Mesothelial cell of epicardium (in vitro differentiated cells): ENCODE data around the gene ITIH3. TPM values are rescaled to one million over a fixed set of nuclear protein-coding genes. Genes with fewer than 3 reads are reported as not detected.

ENCODE experiments used
- DNase-seq, 2 experiments: peaks; one replicate each; pipeline ENCODE4 v3.0.0; 2021; ENCODE audit warnings: low spot score in 2 of 2; ENCODE audit not compliant: unreplicated experiment in 2 of 2
- H3K27ac Mint-ChIP-seq: 2 replicates; pipeline ENCODE4 v1.8.0; 2021; ENCODE audit warnings: mixed read lengths
- H3K27me3 Mint-ChIP-seq: 2 replicates; pipeline ENCODE4 v1.8.0; 2021; ENCODE audit warnings: low read depth, mixed read lengths
- H3K36me3 Mint-ChIP-seq: 2 replicates; pipeline ENCODE4 v1.8.0; 2021; ENCODE audit warnings: mixed read lengths
- H3K4me1 Mint-ChIP-seq: 2 replicates; pipeline ENCODE4 v1.8.0; 2021; ENCODE audit warnings: mixed read lengths
- H3K4me3 Mint-ChIP-seq: 2 replicates; pipeline ENCODE4 v1.8.0; 2021; ENCODE audit warnings: mild to moderate bottlenecking, moderate library complexity, mixed read lengths
- H3K9me3 Mint-ChIP-seq: 2 replicates; pipeline ENCODE4 v1.8.0; 2021; ENCODE audit warnings: mixed read lengths
- CTCF ChIP-seq: fragments of 200-600 bp; sonication (generic); IDR thresholded peaks from one replicate; pipeline ENCODE4 v1.5.0; 2021; ENCODE audit warnings: antibody characterized with exemption; ENCODE audit not compliant: unreplicated experiment
- total RNA-seq: library from RNA; stranded (reverse); gene quantifications from 3 replicates; pipeline ENCODE4 v1.2.1, GENCODE V29; 2021

ITIH3 gene
- total RNA-seq = 22.4 to 25.0 TPM (median 23.1 TPM) in 3 replicates

- Mint-ChIP-seq H3K9me3 (no peaks in the 10 kb centered on the region), H3K27ac (no peak within 1 kb of the TSS), H3K36me3 (no peaks in the 10 kb centered on the region), H3K4me3 (no peak within 1 kb of the TSS), H3K4me1 (peaks cover 10% of the 10 kb centered on the region), H3K27me3 (no peaks in the 10 kb centered on the region)
- DNase-seq = no peak
- TF ChIP-seq CTCF = no peak
These were observed at the start of gene ITIH3 for GRCh38 chr3:52794612-52795099. Gene ITIH3, plus strand, starts transcription at chr3:52794796. Its CDS starts 8 bp downstream, at chr3:52794804.

GRCh38 chr3:52752045-52752660, 42.4 kb upstream of the ITIH3 start:
- Mint-ChIP-seq H3K4me1 (no peaks in the 10 kb centered on the region), H3K27me3 (no peaks in the 10 kb centered on the region), H3K36me3 (peaks cover 55% of the 10 kb centered on the region), H3K27ac (no peak overlapping the region), H3K9me3 (peaks cover 10% of the 10 kb centered on the region), H3K4me3 (no peak overlapping the region)
- DNase-seq = no peak
- no peak for TF ChIP-seq CTCF

- H3K27ac Mint-ChIP-seq = no peak overlapping the region
- H3K27me3 Mint-ChIP-seq = no peaks in the 10 kb centered on the region
- no peak for TF ChIP-seq CTCF
- H3K4me1 Mint-ChIP-seq = no peaks in the 10 kb centered on the region
- H3K36me3 Mint-ChIP-seq = peaks cover 58% of the 10 kb centered on the region
- no peak overlapping the region for H3K4me3 Mint-ChIP-seq
- peaks cover 10% of the 10 kb centered on the region for H3K9me3 Mint-ChIP-seq
- DNase-seq = no peak
These were observed 40.2 kb upstream of the ITIH3 start for GRCh38 chr3:52754373-52754772.

GRCh38 chr3:52756141-52756540, 38.5 kb upstream of the ITIH3 start:
- H3K27me3 Mint-ChIP-seq = no peaks in the 10 kb centered on the region

GRCh38 chr3:52763466-52763865, 31.1 kb upstream of the ITIH3 start:
- no peaks in the 10 kb centered on the region for H3K27me3 Mint-ChIP-seq
- peaks cover 45% of the 10 kb centered on the region for H3K36me3 Mint-ChIP-seq
- no peak for TF ChIP-seq CTCF
- no peaks in the 10 kb centered on the region for H3K4me1 Mint-ChIP-seq
- H3K27ac Mint-ChIP-seq = no peak overlapping the region
- H3K9me3 Mint-ChIP-seq = no peaks in the 10 kb centered on the region
- no peak for DNase-seq
- no peak overlapping the region for H3K4me3 Mint-ChIP-seq

More at GRCh38 chr3:52756141-52756540, 38.5 kb upstream of the ITIH3 start:
- H3K4me3 Mint-ChIP-seq = no peak overlapping the region
- H3K9me3 Mint-ChIP-seq = peaks cover 10% of the 10 kb centered on the region
- TF ChIP-seq CTCF = no peak
- H3K4me1 Mint-ChIP-seq = no peaks in the 10 kb centered on the region
- no peak for DNase-seq
- no peak overlapping the region for H3K27ac Mint-ChIP-seq
- peaks cover 55% of the 10 kb centered on the region for H3K36me3 Mint-ChIP-seq
